ENCODE measurements around the gene GNB1. TPM values are rescaled to one million over a fixed set of nuclear protein-coding genes. Genes with fewer than 3 reads are reported as not detected.

Gene GNB1
- total RNA-seq, 4 donors from 2014 or later, result 154 to 200 (median 174) TPM

GRCh38 chr1:1920608-1921458 is 29.9 kb upstream of the GNB1 start:
- no peak for DNase-seq
- no peaks in the 10 kb centered on the region for H3K27me3 ChIP-seq
- intact Hi-C loops (cut with DNase I), result no loop called here
- WGBS, 2 donors, result 79 to 90% methylated on average over 10 to 13 of the region's 27 CpGs
- H3K4me1 ChIP-seq, result peaks cover 7 to 18% of the 10 kb centered on the region in 2 donors
- no peak overlapping the region for H3K4me3 ChIP-seq (replicated peaks in 1 of 3)
- H3K36me3 ChIP-seq, result no peaks in the 10 kb centered on the region
- no peaks in the 10 kb centered on the region for H3K9me3 ChIP-seq
- H3K27ac ChIP-seq, result no peak overlapping the region
- TF ChIP-seq CTCF (IDR thresholded peaks at IDR 0.05), result no peak
- TF ChIP-seq POLR2A (IDR thresholded peaks at IDR 0.05), result no peak

- Histone ChIP-seq H3K27ac (no peak overlapping the region), H3K4me1 (peaks cover 7 to 18% of the 10 kb centered on the region in 2 donors), H3K4me3 (replicated peaks in 1 of 3) (no peak overlapping the region), H3K9me3 (no peaks in the 10 kb centered on the region), H3K36me3 (no peaks in the 10 kb centered on the region), H3K27me3 (no peaks in the 10 kb centered on the region)
- intact Hi-C loops (cut with DNase I), result no loop called here
- no peak for DNase-seq
- WGBS, 2 donors, result 95 to 100% methylated on average over 2 to 4 of the region's 6 CpGs
- TF ChIP-seq CTCF (IDR thresholded peaks at IDR 0.05) (no peak), POLR2A (IDR thresholded peaks at IDR 0.05) (no peak)
These were observed 29.2 kb upstream of the GNB1 start for GRCh38 chr1:1920057-1920607.

DNA sequence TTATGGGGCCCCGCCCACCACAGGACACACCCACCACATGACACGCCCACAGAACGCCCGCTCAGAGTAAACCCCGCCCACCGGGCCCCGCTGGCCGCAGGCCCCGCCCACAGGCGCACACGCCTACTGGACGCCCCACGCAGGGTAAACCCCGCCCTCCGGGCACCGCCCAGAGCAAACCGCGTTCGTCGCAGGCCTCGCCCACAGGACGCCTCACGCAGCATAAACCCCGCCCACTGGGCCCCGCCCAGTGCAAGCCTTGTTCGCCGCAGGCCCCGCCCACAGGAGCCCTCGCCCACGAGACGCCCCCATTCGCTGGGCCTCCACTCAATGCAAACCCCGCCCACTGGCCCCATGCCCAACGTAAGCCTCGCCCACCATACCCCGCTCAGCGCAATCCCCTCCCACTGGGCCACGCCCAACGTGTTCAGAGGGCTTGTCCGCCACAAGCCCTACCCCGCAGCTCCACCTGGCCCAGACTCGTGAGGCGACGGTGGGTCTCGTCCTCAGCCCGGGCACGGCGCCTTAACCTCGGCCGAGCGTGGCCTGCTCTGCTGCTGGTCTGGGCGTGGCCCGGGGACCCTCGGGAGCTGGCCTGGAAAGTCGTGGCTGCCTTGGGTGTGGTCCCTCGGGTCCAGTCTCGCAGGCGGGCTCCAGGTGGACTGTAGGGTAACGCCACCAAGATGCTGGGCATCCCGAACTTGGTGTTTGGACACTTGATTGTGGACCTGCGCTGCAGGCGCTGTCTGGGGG is 28.6 kb upstream of the GNB1 start:
- peaks cover 7 to 18% of the 10 kb centered on the region in 2 donors for H3K4me1 ChIP-seq
- no peaks in the 10 kb centered on the region for H3K27me3 ChIP-seq
- WGBS, 2 donors, result 0 to 4% methylated on average over 3 to 23 of the region's 62 CpGs
- intact Hi-C loops (cut with DNase I), result no loop called here
- no peak for TF ChIP-seq CTCF (IDR thresholded peaks at IDR 0.05)
- peak; percentile 98 for DNase-seq
- no peaks in the 10 kb centered on the region for H3K36me3 ChIP-seq
- peak overlapping the region in 1 of 3 donors; percentile 63 for H3K27ac ChIP-seq
- peak overlapping the region in 1 of 3 donors; percentile 50 for H3K4me3 ChIP-seq (replicated peaks in 1 of 3)
- H3K9me3 ChIP-seq, result no peaks in the 10 kb centered on the region

DNA sequence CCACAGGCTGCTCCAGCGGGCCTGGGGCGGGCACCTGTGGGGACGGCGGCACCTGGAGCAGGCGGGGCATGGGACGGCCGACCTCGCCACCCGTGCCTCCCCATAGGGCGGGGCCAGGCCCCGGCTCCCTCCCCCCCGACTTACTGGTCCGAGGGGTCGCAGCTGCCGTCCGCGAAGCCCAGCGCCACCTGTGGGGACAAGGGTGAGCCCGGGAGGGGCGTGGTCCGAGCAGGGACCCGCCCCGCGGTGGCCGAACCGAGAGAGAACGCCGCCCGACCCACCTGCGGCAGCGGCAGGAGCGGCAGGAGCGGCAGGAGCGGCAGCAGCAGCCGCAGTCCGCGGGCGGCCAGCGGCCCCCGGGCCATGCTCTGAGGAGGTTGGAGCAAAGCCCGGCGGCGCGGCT is 28.0 kb upstream of the GNB1 start, which contains the start of gene TMEM52:
TMEM52 (minus strand) TSS at position 379 of the 403 bp plus-strand sequence; CDS start at position 365, 14 bp downstream.
- peak in 1 of 2 donors; percentile 64 for TF ChIP-seq POLR2A (IDR thresholded peaks at IDR 0.05)
- peak in 1 of 6 experiments; percentile 22 for TF ChIP-seq CTCF (IDR thresholded peaks at IDR 0.05)
- Histone ChIP-seq H3K36me3 (no peaks in the 10 kb centered on the region), H3K27me3 (no peaks in the 10 kb centered on the region), H3K4me1 (peaks cover 7 to 18% of the 10 kb centered on the region in 2 donors), H3K27ac (peak within 1 kb of the TSS in 1 of 3 donors; percentile 63), H3K9me3 (no peaks in the 10 kb centered on the region), H3K4me3 (replicated peaks in 1 of 3) (peak within 1 kb of the TSS in 2 of 3 donors; percentile 39 to 50)
- WGBS, 2 donors, result 0% methylated on average over 10 of the region's 44 CpGs; no CpG with 5 or more reads in 1 of the 2 donors
- intact Hi-C loops (cut with DNase I), result no loop called here
- DNase-seq, result no peak
